WTC11 (cell line): ENCODE measurements around the gene GAB4. TPM values are rescaled to one million over a fixed set of nuclear protein-coding genes. Genes with fewer than 3 reads are reported as not detected.

Experiments
- ATAC-seq: fragments of 200-7000 bp; cut with Tn5 transposase; 2 replicates; pipeline ENCODE4 v1.10.0; 2021; ENCODE audit warnings: mild to moderate bottlenecking, moderate library complexity
- CTCF ChIA-PET: fragments of 300-600 bp; sonication (Branson Sonifier 250); formaldehyde crosslinking; loops from one replicate; lab custom pipeline; 2021; ENCODE audit warnings: antibody characterized with exemption; lab: Charles Lee
- POLR2A ChIA-PET: fragments of 350-600 bp; sonication (Branson Sonifier 250); formaldehyde crosslinking; loops from one replicate; lab custom pipeline; 2021; ENCODE audit warnings: antibody characterized with exemption; lab: Charles Lee
- DNase-seq: peaks from one replicate; pipeline ENCODE4 v3.0.0; 2021; ENCODE audit warnings: low spot score
- H3K27ac Mint-ChIP-seq: 2 replicates; pipeline ENCODE4 v1.8.0; 2021; ENCODE audit warnings: mixed read lengths
- H3K27me3 Mint-ChIP-seq: 2 replicates; pipeline ENCODE4 v1.8.0; 2021; ENCODE audit warnings: low read depth, mild to moderate bottlenecking, moderate library complexity, mixed read lengths
- H3K36me3 Mint-ChIP-seq: 2 replicates; pipeline ENCODE4 v1.8.0; 2021; ENCODE audit warnings: mixed read lengths
- H3K4me1 Mint-ChIP-seq: 2 replicates; pipeline ENCODE4 v1.8.0; 2022; ENCODE audit warnings: mixed read lengths
- H3K4me3 Mint-ChIP-seq: 2 replicates; pipeline ENCODE4 v1.8.0; 2021; ENCODE audit warnings: mild to moderate bottlenecking, moderate library complexity, mixed read lengths
- H3K9me3 Mint-ChIP-seq: 2 replicates; pipeline ENCODE4 v1.8.0; 2021; ENCODE audit warnings: mixed read lengths
- AFF4 ChIP-seq: sonication (generic); formaldehyde crosslinking; IDR thresholded peaks from 2 replicates; pipeline ENCODE4 v1.8.1; 2023; ENCODE audit warnings: mild to moderate bottlenecking, missing genetic modification reagents, borderline replicate concordance
- CBFB ChIP-seq: sonication (generic); formaldehyde crosslinking; IDR thresholded peaks from 2 replicates; pipeline ENCODE4 v1.8.1; 2022; ENCODE audit warnings: mild to moderate bottlenecking, low read depth, missing genetic modification reagents
- ELF4 ChIP-seq: sonication (generic); formaldehyde crosslinking; IDR thresholded peaks from 2 replicates; pipeline ENCODE4 v1.8.1; 2022; ENCODE audit warnings: low read depth, mild to moderate bottlenecking, moderate library complexity, missing genetic modification reagents
- FOXK1 ChIP-seq: sonication (generic); formaldehyde crosslinking; IDR thresholded peaks from 2 replicates; pipeline ENCODE4 v1.8.0; 2022; ENCODE audit warnings: mild to moderate bottlenecking, moderate library complexity, missing genetic modification reagents
- FOXP1 ChIP-seq: sonication (generic); formaldehyde crosslinking; IDR thresholded peaks from 2 replicates; pipeline ENCODE4 v1.8.0; 2022; ENCODE audit warnings: missing genetic modification reagents, mild to moderate bottlenecking, moderate library complexity, borderline replicate concordance
- JAZF1 ChIP-seq: fragments of 250-450 bp; sonication (Bioruptor Pico); IDR thresholded peaks from 2 replicates; pipeline ENCODE4 v1.9.0; 2021; ENCODE audit warnings: moderate library complexity, mild to moderate bottlenecking, inconsistent platforms
- NFE2L1 ChIP-seq: sonication (generic); formaldehyde crosslinking; IDR thresholded peaks from 2 replicates; pipeline ENCODE4 v1.8.1; 2023; ENCODE audit warnings: missing genetic modification reagents
- RELA ChIP-seq: sonication (generic); formaldehyde crosslinking; IDR thresholded peaks from 2 replicates; pipeline ENCODE4 v1.8.1; 2022; ENCODE audit warnings: missing genetic modification reagents, mild to moderate bottlenecking, borderline replicate concordance
- SMAD3 ChIP-seq: sonication (generic); formaldehyde crosslinking; IDR thresholded peaks from 2 replicates; pipeline ENCODE4 v1.8.0; 2022; ENCODE audit warnings: missing genetic modification reagents, mild to moderate bottlenecking, borderline replicate concordance
- SP1 ChIP-seq: sonication (generic); formaldehyde crosslinking; conservative IDR thresholded peaks from 2 replicates; pipeline ENCODE4 v1.8.1; 2022; ENCODE audit warnings: missing genetic modification reagents
- TEAD1 ChIP-seq: sonication (generic); formaldehyde crosslinking; IDR thresholded peaks from 2 replicates; pipeline ENCODE4 v1.8.0; 2022; ENCODE audit warnings: mild to moderate bottlenecking, missing genetic modification reagents
- TEAD4 ChIP-seq: sonication (generic); formaldehyde crosslinking; IDR thresholded peaks from 2 replicates; pipeline ENCODE4 v1.8.0; 2022; ENCODE audit warnings: mild to moderate bottlenecking, missing genetic modification reagents
- total RNA-seq: library from RNA; stranded (reverse); gene quantifications from 3 replicates; pipeline ENCODE4 v1.2.3, GENCODE V29; 2021
- TF ChIP-seq, protein P1 (sequence below): fragments of 250-450 bp; sonication (Bioruptor Pico); IDR thresholded peaks from 2 replicates; pipeline ENCODE4 v1.9.0; 2021; ENCODE audit warnings: moderate library complexity, mild to moderate bottlenecking, inconsistent platforms, borderline replicate concordance
- TF ChIP-seq, protein P2 (sequence below): sonication (generic); formaldehyde crosslinking; IDR thresholded peaks from 2 replicates; pipeline ENCODE4 v1.8.1; 2022; ENCODE audit warnings: missing genetic modification reagents, borderline replicate concordance
- TF ChIP-seq, protein P3 (sequence below): sonication (generic); formaldehyde crosslinking; IDR thresholded peaks from 2 replicates; pipeline ENCODE4 v1.8.1; 2023; ENCODE audit warnings: mild to moderate bottlenecking, missing genetic modification reagents
- TF ChIP-seq, protein P4 (sequence below): sonication (generic); formaldehyde crosslinking; conservative IDR thresholded peaks from 2 replicates; pipeline ENCODE4 v1.8.1; 2023; ENCODE audit warnings: mild to moderate bottlenecking, low read depth, missing genetic modification reagents, moderate library complexity
- TF ChIP-seq, protein P5 (sequence below): fragments of 250-450 bp; sonication (Bioruptor Pico); IDR thresholded peaks from 2 replicates; pipeline ENCODE4 v2.1.2; 2022; ENCODE audit warnings: mild to moderate bottlenecking, moderate library complexity

GAB4 gene
- total RNA-seq, 1 experiment from 2014 or later: 0.09 TPM

GRCh38 chr22:16932577-16932976 is 75.4 kb downstream of the GAB4 start (continued):
- TF ChIP-seq, protein P1, sequence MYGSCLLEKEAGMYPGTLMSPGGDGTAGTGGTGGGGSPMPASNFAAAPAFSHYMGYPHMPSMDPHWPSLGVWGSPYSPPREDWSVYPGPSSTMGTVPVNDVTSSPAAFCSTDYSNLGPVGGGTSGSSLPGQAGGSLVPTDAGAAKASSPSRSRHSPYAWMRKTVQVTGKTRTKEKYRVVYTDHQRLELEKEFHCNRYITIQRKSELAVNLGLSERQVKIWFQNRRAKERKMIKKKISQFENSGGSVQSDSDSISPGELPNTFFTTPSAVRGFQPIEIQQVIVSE (CRISPR knock-in tag): no peak
- TF ChIP-seq, protein P2, sequence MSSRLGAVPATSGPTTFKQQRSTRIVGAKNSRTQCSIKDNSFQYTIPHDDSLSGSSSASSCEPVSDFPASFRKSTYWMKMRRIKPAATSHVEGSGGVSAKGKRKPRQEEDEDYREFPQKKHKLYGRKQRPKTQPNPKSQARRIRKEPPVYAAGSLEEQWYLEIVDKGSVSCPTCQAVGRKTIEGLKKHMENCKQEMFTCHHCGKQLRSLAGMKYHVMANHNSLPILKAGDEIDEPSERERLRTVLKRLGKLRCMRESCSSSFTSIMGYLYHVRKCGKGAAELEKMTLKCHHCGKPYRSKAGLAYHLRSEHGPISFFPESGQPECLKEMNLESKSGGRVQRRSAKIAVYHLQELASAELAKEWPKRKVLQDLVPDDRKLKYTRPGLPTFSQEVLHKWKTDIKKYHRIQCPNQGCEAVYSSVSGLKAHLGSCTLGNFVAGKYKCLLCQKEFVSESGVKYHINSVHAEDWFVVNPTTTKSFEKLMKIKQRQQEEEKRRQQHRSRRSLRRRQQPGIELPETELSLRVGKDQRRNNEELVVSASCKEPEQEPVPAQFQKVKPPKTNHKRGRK (CRISPR knock-in tag): no peak
- TF ChIP-seq RELA (CRISPR knock-in tag): no peak

- H3K27me3 Mint-ChIP-seq: peaks cover 27% of the 10 kb centered on the region
- H3K4me3 Mint-ChIP-seq: no peak overlapping the region
- ATAC-seq: no peak
- ChIA-PET POLR2A (no interaction called here), CTCF (no interaction called here)
- H3K4me1 Mint-ChIP-seq: no peaks in the 10 kb centered on the region
- no peak overlapping the region for H3K27ac Mint-ChIP-seq
- peaks cover 49% of the 10 kb centered on the region for H3K36me3 Mint-ChIP-seq
- H3K9me3 Mint-ChIP-seq: peaks cover 89% of the 10 kb centered on the region
- no peak for DNase-seq
- no peak for TF ChIP-seq FOXK1 (CRISPR knock-in tag)
- TF ChIP-seq, protein P3, sequence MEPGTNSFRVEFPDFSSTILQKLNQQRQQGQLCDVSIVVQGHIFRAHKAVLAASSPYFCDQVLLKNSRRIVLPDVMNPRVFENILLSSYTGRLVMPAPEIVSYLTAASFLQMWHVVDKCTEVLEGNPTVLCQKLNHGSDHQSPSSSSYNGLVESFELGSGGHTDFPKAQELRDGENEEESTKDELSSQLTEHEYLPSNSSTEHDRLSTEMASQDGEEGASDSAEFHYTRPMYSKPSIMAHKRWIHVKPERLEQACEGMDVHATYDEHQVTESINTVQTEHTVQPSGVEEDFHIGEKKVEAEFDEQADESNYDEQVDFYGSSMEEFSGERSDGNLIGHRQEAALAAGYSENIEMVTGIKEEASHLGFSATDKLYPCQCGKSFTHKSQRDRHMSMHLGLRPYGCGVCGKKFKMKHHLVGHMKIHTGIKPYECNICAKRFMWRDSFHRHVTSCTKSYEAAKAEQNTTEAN (CRISPR knock-in tag): no peak
- TF ChIP-seq, protein P4, sequence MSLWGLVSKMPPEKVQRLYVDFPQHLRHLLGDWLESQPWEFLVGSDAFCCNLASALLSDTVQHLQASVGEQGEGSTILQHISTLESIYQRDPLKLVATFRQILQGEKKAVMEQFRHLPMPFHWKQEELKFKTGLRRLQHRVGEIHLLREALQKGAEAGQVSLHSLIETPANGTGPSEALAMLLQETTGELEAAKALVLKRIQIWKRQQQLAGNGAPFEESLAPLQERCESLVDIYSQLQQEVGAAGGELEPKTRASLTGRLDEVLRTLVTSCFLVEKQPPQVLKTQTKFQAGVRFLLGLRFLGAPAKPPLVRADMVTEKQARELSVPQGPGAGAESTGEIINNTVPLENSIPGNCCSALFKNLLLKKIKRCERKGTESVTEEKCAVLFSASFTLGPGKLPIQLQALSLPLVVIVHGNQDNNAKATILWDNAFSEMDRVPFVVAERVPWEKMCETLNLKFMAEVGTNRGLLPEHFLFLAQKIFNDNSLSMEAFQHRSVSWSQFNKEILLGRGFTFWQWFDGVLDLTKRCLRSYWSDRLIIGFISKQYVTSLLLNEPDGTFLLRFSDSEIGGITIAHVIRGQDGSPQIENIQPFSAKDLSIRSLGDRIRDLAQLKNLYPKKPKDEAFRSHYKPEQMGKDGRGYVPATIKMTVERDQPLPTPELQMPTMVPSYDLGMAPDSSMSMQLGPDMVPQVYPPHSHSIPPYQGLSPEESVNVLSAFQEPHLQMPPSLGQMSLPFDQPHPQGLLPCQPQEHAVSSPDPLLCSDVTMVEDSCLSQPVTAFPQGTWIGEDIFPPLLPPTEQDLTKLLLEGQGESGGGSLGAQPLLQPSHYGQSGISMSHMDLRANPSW (CRISPR knock-in tag): no peak
- no peak for TF ChIP-seq ELF4 (CRISPR knock-in tag)
- no peak for TF ChIP-seq JAZF1 (CRISPR knock-in tag)
- TF ChIP-seq, protein P1 (CRISPR knock-in tag): no peak
- no peak for TF ChIP-seq CBFB (CRISPR knock-in tag)
- no peak for TF ChIP-seq TEAD4
- no peak for TF ChIP-seq NFE2L1 (CRISPR knock-in tag)
- TF ChIP-seq SMAD3 (CRISPR knock-in tag): no peak
- TF ChIP-seq, protein P5, sequence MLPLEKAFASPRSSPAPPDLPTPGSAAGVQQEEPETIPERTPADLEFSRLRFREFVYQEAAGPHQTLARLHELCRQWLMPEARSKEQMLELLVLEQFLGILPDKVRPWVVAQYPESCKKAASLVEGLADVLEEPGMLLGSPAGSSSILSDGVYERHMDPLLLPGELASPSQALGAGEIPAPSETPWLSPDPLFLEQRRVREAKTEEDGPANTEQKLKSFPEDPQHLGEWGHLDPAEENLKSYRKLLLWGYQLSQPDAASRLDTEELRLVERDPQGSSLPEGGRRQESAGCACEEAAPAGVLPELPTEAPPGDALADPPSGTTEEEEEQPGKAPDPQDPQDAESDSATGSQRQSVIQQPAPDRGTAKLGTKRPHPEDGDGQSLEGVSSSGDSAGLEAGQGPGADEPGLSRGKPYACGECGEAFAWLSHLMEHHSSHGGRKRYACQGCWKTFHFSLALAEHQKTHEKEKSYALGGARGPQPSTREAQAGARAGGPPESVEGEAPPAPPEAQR: no peak
Measured at GRCh38 chr22:16925407-16925966, 82.5 kb downstream of the GAB4 start.

DNA sequence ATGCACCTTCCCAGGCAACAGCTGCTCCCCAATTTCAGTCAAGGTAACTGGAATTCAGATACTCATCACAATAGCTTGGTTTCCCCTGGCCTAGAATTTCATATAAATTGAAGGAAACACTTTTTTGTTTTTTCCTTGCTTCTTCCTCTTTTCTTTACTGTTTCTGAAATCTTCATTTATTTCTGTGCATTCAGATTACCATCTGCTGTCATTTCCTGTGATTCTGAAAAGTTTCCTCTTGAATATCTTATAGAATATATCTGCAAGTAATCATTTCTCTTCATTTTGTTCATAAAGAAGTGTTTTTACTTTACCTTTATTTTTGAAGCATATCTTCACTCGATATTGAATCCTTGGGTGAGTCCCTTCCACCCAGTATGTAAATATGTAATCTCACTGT is 85.3 kb downstream of the GAB4 start:
- POLR2A ChIA-PET: no interaction called here
- H3K4me1 Mint-ChIP-seq: no peaks in the 10 kb centered on the region
- peaks cover 81% of the 10 kb centered on the region for H3K9me3 Mint-ChIP-seq
- TF ChIP-seq AFF4 (CRISPR knock-in tag) (no peak), FOXP1 (no peak), JAZF1 (CRISPR knock-in tag) (no peak), TEAD1 (CRISPR knock-in tag) (no peak), SP1 (CRISPR knock-in tag) (no peak)

More for the DNA sequence above, 85.3 kb downstream of the GAB4 start:
- Mint-ChIP-seq H3K27me3 (peaks cover 21% of the 10 kb centered on the region), H3K4me3 (no peak overlapping the region), H3K36me3 (peaks cover 38% of the 10 kb centered on the region), H3K27ac (no peak overlapping the region)
- no peak for ATAC-seq
- no peak for DNase-seq
- CTCF ChIA-PET: interaction anchor here (1.2 to 2.6 kb wide), 2 partner anchors 87 to 135 kb away, joined by 4 to 11 read pairs; no protein-coding TSS in a partner anchor
